ENCODE data around the gene GRB10. TPM values are rescaled to one million over a fixed set of nuclear protein-coding genes. Genes with fewer than 3 reads are reported as not detected.

Gene GRB10
- total RNA-seq, 2 experiments from 2014 or later = 0.42 to 0.78 TPM

- ChIA-PET CTCF (no interaction called here), POLR2A (no interaction called here)
These were observed 22.9 kb upstream of the GRB10 start for GRCh38 chr7:50805447-50806125.

GRCh38 chr7:50803359-50804337 is 21.0 kb upstream of the GRB10 start:
- POLR2A ChIA-PET = no interaction called here

GRCh38 chr7:50801907-50802306 is 19.2 kb upstream of the GRB10 start:
- ChIA-PET CTCF (no interaction called here), POLR2A (no interaction called here)

More at GRCh38 chr7:50803359-50804337, 21.0 kb upstream of the GRB10 start:
- CTCF ChIA-PET = no interaction called here

GRCh38 chr7:50799873-50800272 is 17.2 kb upstream of the GRB10 start:
- POLR2A ChIA-PET = no interaction called here
- CTCF ChIA-PET = no interaction called here

- ChIA-PET POLR2A (no interaction called here), CTCF (no interaction called here)
These were observed 15.4 kb upstream of the GRB10 start for GRCh38 chr7:50798126-50798525.

GRCh38 chr7:50795831-50796230 is 13.1 kb upstream of the GRB10 start:
- ChIA-PET POLR2A (no interaction called here), CTCF (no interaction called here)

- POLR2A ChIA-PET = no interaction called here
- CTCF ChIA-PET = no interaction called here
These were observed 12.6 kb upstream of the GRB10 start for GRCh38 chr7:50795253-50795652.

DNA sequence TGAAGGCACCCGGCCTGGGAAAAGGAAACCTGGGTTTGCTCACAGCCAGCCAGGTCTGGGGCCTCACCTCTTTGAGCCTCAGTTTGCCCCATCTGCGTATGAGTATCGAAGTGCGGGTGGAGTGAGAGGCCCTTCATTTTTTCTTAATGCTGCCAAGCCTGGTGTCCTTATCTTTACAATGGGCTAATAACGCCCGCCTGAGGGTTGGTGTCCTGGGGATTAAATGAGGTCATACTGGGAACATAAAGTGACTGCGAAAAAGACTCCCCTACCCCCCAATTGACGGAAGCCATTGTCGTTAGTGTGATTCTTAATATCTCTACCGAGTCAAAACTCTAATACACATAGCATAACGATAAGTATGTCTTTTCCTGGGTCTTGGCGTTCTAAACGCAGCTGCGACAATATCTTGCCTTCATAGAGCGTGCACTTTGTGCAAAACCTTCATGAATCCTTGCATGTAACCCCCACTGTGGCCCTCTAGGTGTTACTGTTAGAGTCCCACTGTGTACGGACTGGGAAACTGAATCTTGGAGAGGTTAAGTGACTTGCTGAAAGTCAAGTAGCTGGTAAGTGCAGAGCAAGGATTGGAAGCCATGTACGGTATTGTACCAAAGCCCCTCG is 11.4 kb upstream of the GRB10 start:
- ChIA-PET POLR2A (no interaction called here), CTCF (no interaction called here)

DNA sequence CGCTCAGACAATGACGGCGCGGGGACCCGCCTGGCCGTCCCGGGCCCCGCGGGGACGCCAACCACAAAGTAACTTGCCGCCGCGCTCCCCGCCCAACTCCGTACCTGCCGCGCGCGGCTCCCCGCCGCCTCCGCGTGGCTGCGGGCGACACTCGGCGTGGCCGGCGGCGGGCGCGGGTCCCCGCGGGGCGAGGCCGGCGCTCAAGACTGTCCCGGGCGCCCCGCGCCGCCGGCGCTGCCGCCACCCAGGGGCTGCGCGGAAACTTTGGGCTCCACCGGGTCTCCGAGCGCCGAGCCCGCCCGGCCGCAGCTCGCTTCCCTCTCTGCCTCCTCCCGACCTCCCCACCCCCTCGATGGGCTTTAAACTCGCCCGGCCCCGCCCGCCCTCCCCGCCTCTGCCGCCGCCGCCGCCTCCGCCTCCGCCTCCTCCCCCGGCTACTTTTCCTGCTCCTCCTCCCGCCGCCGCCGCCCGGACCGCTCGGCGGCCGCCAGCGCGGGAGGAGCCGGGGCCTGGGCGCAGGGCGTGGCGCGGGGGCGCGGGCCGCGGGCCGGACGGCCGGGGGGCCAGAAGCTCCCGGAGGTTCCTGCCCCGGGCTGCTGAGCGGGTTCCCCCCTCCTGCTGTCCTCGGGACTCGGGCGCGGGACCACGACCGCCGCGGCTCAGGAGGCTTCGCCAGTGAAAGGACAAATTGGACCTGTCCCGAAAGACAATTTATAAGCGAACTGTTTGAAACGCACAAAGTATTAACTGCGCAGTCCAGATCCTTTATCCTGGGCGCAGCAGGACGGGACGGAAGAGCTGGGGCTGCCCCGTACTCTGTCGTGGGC is 10.6 kb upstream of the GRB10 start:
- ChIA-PET CTCF (no interaction called here), POLR2A (no interaction called here)

DNA sequence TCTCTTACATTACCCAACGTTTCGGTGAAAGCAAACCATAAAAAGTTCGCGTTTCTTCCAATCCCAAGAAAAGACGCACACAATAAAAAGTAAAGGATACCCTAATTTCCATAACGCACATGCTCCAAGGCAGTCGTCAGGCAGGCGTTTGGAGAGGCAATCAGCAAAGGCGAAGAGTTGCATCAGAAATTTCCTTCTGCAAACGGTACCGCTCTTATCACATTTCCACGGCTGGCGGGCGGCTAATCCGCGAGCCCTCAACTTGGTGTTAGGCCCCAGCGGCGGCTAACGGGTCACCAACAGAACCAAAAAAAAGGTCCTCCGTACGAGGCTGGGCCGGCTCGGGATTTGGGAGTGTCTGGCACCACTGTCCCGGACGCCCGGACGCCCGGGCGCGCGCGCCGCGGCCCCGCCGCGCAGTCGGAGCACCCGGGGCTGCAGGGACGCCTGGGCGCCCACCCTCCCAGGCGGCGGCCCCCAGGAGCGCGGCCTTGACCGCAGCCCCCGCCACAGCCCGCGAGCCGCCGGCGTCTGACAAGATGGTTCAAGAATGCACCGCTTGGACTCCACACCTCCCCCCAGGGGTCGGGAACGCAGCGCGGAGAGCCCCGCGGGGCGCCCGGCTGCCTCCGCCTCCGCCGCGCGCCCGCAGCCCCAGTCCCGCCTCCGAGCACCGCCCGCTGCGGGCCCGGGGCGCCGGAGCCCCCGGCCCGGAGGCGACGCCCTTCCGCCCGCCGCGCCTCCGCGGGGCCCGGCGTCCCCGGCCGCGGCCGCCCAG is 9.8 kb upstream of the GRB10 start:
- CTCF ChIA-PET = no interaction called here
- POLR2A ChIA-PET = no interaction called here

DNA sequence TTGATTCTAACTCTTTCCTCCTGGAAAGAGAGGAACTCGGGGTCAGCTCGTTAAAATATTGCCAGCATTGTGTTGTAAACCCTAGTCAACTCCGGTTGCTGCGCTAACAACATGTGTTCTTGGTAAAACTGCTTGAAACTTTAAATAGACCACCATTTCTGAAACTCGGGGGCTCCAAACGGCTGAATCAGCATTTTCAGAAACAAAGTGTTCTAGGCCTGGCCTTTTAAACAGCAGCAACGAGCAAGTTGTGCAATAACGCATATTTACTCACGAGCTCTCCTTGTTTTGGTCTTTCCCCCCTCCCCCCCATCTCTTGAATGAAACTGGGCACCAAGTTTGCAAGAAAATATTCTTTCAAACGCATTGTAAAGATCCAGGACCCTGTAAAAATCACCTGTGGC is 9.2 kb upstream of the GRB10 start:
- ChIA-PET POLR2A (no interaction called here), CTCF (no interaction called here)

DNA sequence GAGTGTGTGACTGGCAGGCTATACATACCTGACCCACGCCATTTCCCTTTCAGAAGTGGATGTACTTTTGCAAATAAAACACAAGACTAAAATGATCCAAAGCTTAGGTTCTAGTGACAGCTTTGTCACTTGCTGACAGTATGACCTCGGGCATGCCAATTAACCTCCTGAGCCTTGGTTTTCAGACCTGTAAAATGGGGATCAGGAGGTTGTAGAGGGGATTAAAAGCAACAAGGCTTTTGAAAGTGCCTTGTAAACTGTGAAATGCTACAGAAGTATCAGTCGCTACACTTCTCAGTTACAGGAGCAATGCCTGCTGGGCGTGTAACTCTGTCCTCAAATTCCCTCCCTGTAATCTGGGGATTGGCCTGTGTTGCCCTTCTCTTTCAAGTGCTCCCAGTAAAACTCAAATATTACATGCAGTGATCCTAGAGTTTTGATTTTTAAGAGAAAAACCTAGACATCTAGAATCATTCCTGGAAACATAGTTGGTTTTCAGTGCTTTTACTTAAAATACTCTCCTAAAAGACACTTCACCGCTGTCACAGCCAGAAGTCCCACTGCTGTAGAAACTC is 8.8 kb upstream of the GRB10 start:
- ChIA-PET POLR2A (no interaction called here), CTCF (no interaction called here)

DNA sequence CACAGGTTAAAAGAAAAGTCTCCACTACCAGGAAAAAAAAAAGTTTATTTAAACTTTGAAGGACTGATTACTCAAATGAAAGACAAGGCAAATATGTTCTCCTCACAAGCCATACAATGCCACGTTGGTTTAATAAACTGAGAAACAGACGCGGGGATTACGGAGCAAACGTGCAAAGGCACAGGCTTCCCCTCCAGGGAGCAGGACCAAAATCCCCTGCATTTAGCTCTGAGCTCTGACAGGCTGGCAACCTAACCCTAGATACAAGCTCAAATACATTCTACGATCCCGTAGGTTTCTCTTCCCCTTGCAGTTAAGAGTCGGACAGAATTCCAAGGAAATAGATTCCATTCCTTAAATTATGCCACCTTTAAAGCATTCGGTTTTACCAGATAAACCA is 7.7 kb upstream of the GRB10 start:
- POLR2A ChIA-PET = no interaction called here
- CTCF ChIA-PET = no interaction called here

- ChIA-PET CTCF (no interaction called here), POLR2A (no interaction called here)
These were observed 5.7 kb upstream of the GRB10 start for GRCh38 chr7:50788382-50788781.

- POLR2A ChIA-PET = no interaction called here
- CTCF ChIA-PET = no interaction called here
These were observed 5.1 kb upstream of the GRB10 start for GRCh38 chr7:50787825-50788224.

DNA sequence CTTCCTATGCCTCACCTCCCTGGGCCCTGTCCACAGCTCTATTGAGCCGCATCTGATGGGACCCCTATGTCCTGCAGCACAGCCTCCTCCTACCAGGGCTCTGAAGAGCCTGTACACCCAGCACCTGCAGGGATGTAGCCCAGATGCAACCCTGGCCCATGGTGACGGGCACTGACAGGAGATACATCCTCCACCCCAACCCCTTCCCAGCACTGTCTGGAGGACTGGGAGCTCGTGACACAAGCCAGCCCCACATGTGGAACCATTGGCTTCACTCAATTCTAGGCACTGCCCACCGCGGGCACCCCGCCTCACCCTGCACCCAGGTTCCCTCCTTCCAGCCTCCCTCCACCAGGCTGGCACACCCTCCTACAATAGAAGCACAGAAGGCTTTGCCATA is 2.6 kb upstream of the GRB10 start:
- ChIA-PET CTCF (interaction anchor here (0.8 to 1.1 kb wide), 2 partner anchors 356 to 376 kb away, joined by 3 to 4 read pairs; no protein-coding TSS in a partner anchor), POLR2A (no interaction called here)

DNA sequence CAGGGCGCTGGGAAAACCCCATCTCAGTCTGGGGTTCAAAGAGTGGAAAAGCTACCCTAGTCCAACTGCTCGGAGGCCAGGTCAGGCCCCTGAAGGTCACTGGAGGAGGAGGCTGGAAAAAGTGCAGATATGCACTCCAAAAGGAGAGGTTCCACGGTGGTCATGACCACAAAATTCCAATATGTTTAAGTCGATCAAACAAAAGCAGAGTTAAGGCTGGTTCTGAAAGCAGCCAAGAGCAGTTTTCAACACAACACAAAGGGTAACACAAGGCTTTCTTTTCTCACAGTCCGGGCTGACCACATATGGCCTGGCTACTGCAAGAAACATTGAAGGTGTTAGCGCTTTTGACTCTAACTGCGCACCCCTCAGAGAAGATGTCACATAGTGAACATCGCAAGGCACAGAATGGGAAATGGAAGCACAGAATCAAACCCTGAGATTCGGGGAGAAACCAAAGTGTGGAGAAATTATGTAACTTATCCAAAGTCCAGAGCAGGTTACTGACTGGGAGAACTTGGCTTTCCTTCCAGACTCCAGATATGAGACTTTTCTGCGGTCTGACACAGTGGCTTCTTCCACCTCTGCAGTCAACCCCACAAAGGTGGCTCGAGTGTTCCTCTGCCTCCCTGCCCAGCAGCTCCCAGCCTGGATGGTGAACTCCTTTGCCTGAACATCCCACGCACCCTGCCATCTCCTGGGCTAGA is 1.3 kb upstream of the GRB10 start:
- POLR2A ChIA-PET = no interaction called here
- CTCF ChIA-PET = no interaction called here

DNA sequence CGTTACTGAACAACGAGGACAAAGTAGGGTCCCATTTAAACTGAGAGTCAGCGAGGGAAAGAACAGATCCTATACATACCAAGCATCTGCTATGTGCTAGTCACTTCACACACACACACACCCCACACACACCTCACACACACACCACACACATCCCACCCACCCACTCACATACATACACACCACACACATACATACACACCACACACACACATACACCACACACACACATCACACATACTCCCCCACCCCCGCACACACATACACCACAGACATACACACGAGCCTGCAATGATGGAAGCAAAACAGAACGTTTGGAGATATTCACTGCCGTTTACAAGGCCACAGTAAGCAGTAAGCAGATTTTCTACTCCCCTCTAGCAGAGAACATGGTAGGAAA is 607 bp upstream of the GRB10 start:
- ChIA-PET CTCF (no interaction called here), POLR2A (no interaction called here)

All from activated CD8-positive, alpha-beta memory T cell treated with anti-CD3 and anti-CD28 coated beads for 36 hours (primary cell).